DMS 273 (cell line): ENCODE results near the gene SCGB3A2.
"Not testable (repeated sequence)": the region's sequence is repeated elsewhere in the genome, so short reads cannot be mapped to it uniquely, and the experiment has no call there.

Experiments
- DNase-seq: peaks from one replicate; lab custom pipeline; 2025; ENCODE audit not compliant: unreplicated experiment; lab: John Stamatoyannopoulos, UW

The SCGB3A2 gene

GRCh38 chr5:147863454-147864158 is 14.9 kb upstream of the SCGB3A2 start:
- DNase-seq, result no peak

GRCh38 chr5:147869112-147869511 is 9.4 kb upstream of the SCGB3A2 start:
- DNase-seq, result no peak

- not testable (repeated sequence) for DNase-seq
These were observed 8.6 kb upstream of the SCGB3A2 start for GRCh38 chr5:147869892-147870291.

- DNase-seq, result not testable (repeated sequence)
These were observed 6.4 kb upstream of the SCGB3A2 start for GRCh38 chr5:147871980-147872549.

- not testable (repeated sequence) for DNase-seq
These were observed 5.6 kb upstream of the SCGB3A2 start for GRCh38 chr5:147872744-147873435.

- not testable (repeated sequence) for DNase-seq
These were observed 4.2 kb upstream of the SCGB3A2 start for GRCh38 chr5:147874118-147874875.

GRCh38 chr5:147874910-147875367 is 3.6 kb upstream of the SCGB3A2 start:
- no peak for DNase-seq

- no peak for DNase-seq
These were observed 2.4 kb upstream of the SCGB3A2 start for GRCh38 chr5:147876141-147876540.

- no peak for DNase-seq
These were observed 1.9 kb upstream of the SCGB3A2 start for GRCh38 chr5:147876626-147877025.

GRCh38 chr5:147879784-147880183 is 1.3 kb downstream of the SCGB3A2 start:
- DNase-seq, result no peak

- DNase-seq, result no peak
These were observed 2.0 kb downstream of the SCGB3A2 start for GRCh38 chr5:147880487-147880886.

- no peak for DNase-seq
These were observed 4.2 kb downstream of the SCGB3A2 start for GRCh38 chr5:147882586-147883313.

- DNase-seq, result peak; percentile 44
These were observed 8.6 kb downstream of the SCGB3A2 start for GRCh38 chr5:147887026-147887627.

- no peak for DNase-seq
These were observed 9.4 kb downstream of the SCGB3A2 start for GRCh38 chr5:147887930-147888329.

GRCh38 chr5:147892696-147893296 is 14.3 kb downstream of the SCGB3A2 start:
- DNase-seq, result no peak

GRCh38 chr5:147893820-147894219 is 15.3 kb downstream of the SCGB3A2 start:
- DNase-seq, result no peak

- no peak for DNase-seq
These were observed 17.4 kb downstream of the SCGB3A2 start for GRCh38 chr5:147895864-147896263.

GRCh38 chr5:147898875-147899401 is 20.4 kb downstream of the SCGB3A2 start:
- DNase-seq, result no peak

GRCh38 chr5:147901599-147902039 is 23.1 kb downstream of the SCGB3A2 start:
- no peak for DNase-seq
